BJ (cell line): ENCODE measurements around the gene CABP4. TPM values are rescaled to one million over a fixed set of nuclear protein-coding genes. Genes with fewer than 3 reads are reported as not detected.

Experiments
- CTCF ChIA-PET: fragments of 350-600 bp; formaldehyde crosslinking; extraction: SDS; loops from one replicate; lab custom pipeline; 2021; ENCODE audit warnings: antibody characterized with exemption, inconsistent platforms; lab: Yijun Ruan, JAX
- POLR2A ChIA-PET: fragments of 300-600 bp; sonication (Branson Sonifier 250); formaldehyde crosslinking; extraction: SDS; loops from one replicate; lab custom pipeline; 2021; ENCODE audit warnings: antibody characterized with exemption; lab: Charles Lee
- DNase-seq: peaks from one replicate; pipeline ENCODE4 v3.0.0-alpha.2; 2011; ENCODE audit warnings: low read depth
- H3K27me3 ChIP-seq: 2 replicates; pipeline ENCODE4 v1.6.0; 2011; ENCODE audit warnings: low read length; ENCODE audit not compliant: control insufficient read depth, insufficient read depth
- H3K36me3 ChIP-seq: 2 replicates; pipeline ENCODE4 v1.5.1; 2011; ENCODE audit warnings: low read length; ENCODE audit not compliant: control insufficient read depth, insufficient read depth
- H3K4me3 ChIP-seq: 2 replicates; pipeline ENCODE4 v1.5.1; 2011; ENCODE audit warnings: low read depth, mild to moderate bottlenecking, control low read depth, low read length
- CTCF ChIP-seq: IDR thresholded peaks from 2 replicates; pipeline ENCODE4 v1.5.1; 2011; ENCODE audit warnings: low read depth, mild to moderate bottlenecking, control low read depth, inconsistent platforms, low read length, moderate library complexity; ENCODE audit not compliant: insufficient read depth
- polyA plus RNA-seq: library from polyadenylated mRNA; depleted of rRNA; stranded (reverse); fragments of >200 nt; gene quantifications from 2 replicates; pipeline ENCODE4 v1.2.3, GENCODE V29; 2011

The CABP4 gene
- polyA plus RNA-seq, 1 experiment: not detected

GRCh38 chr11:67438158-67438902 lies 16.8 kb upstream of the CABP4 start:
- Histone ChIP-seq H3K4me3 (no peak overlapping the region), H3K36me3 (peaks cover 32% of the 10 kb centered on the region), H3K27me3 (no peaks in the 10 kb centered on the region)
- ChIA-PET POLR2A (no interaction called here), CTCF (interaction anchor here (1.1 kb wide), 1 partner anchor 56 kb away, joined by 3 read pairs; no protein-coding TSS in a partner anchor)
- no peak for TF ChIP-seq CTCF
- no peak for DNase-seq

GRCh38 chr11:67439321-67440228 lies 15.6 kb upstream of the CABP4 start:
- ChIA-PET CTCF (interaction anchor here (0.7 kb wide), 1 partner anchor 82 kb away, joined by 3 read pairs; no protein-coding TSS in a partner anchor), POLR2A (no interaction called here)
- no peak for DNase-seq
- Histone ChIP-seq H3K36me3 (peaks cover 23% of the 10 kb centered on the region), H3K4me3 (no peak overlapping the region), H3K27me3 (no peaks in the 10 kb centered on the region)
- peak; percentile 30 for TF ChIP-seq CTCF

GRCh38 chr11:67440229-67441097 lies 14.7 kb upstream of the CABP4 start:
- CTCF ChIA-PET: interaction anchor here (0.7 kb wide), 1 partner anchor 83 kb away, joined by 3 read pairs; no protein-coding TSS in a partner anchor
- TF ChIP-seq CTCF: no peak
- no peak for DNase-seq
- Histone ChIP-seq H3K36me3 (peaks cover 22% of the 10 kb centered on the region), H3K4me3 (no peak overlapping the region), H3K27me3 (no peaks in the 10 kb centered on the region)
- POLR2A ChIA-PET: no interaction called here

GRCh38 chr11:67441098-67441563 lies 14.0 kb upstream of the CABP4 start:
- POLR2A ChIA-PET: no interaction called here
- Histone ChIP-seq H3K36me3 (peaks cover 19% of the 10 kb centered on the region), H3K4me3 (no peak overlapping the region), H3K27me3 (no peaks in the 10 kb centered on the region)
- no peak for DNase-seq
- TF ChIP-seq CTCF: no peak
- CTCF ChIA-PET: no interaction called here
